C4-2B (cell line): Measurements from ENCODE around the gene SMIM1.

Experiments used
- H3K27ac ChIP-seq: fragments of 450-650 bp; 2 replicates; pipeline ENCODE4 v1.5.1; 2017
- CTCF ChIP-seq: fragments of 450-650 bp; conservative IDR thresholded peaks from 2 replicates; pipeline ENCODE4 v1.5.1; 2017; ENCODE audit warnings: mild to moderate bottlenecking
- ZFX ChIP-seq: fragments of 450-650 bp; IDR thresholded peaks from 2 replicates; pipeline ENCODE4 v1.6.1; 2017

The SMIM1 gene

GRCh38 chr1:3770047-3770765 is 2.3 kb upstream of the SMIM1 start:
- no peak overlapping the region for H3K27ac ChIP-seq
- TF ChIP-seq CTCF: no peak

- TF ChIP-seq CTCF: no peak
- no peak for TF ChIP-seq ZFX
- peak overlapping the region; percentile 63 for H3K27ac ChIP-seq
These were observed 1.2 kb upstream of the SMIM1 start for GRCh38 chr1:3771108-3772026.

GRCh38 chr1:3772027-3772714 is 378 bp upstream of the SMIM1 start:
- TF ChIP-seq ZFX (no peak), CTCF (no peak)
- peak overlapping the region; percentile 63 for H3K27ac ChIP-seq

GRCh38 chr1:3773572-3774275 is 1.2 kb downstream of the SMIM1 start:
- H3K27ac ChIP-seq: no peak overlapping the region; the same call in 1 of the 2 replicates
- TF ChIP-seq ZFX (no peak), CTCF (no peak)

GRCh38 chr1:3774276-3774945 is 1.9 kb downstream of the SMIM1 start:
- H3K27ac ChIP-seq: no peak overlapping the region
- TF ChIP-seq ZFX: no peak
- no peak for TF ChIP-seq CTCF

GRCh38 chr1:3774946-3775489 is 2.5 kb downstream of the SMIM1 start:
- no peak for TF ChIP-seq CTCF
- no peak for TF ChIP-seq ZFX
- H3K27ac ChIP-seq: no peak overlapping the region
